Activated CD8-positive, alpha-beta memory T cell treated with anti-CD3 and anti-CD28 coated beads, Interleukin-2, amount 50 U/mL, for 24 hours (primary cell): Measurements from ENCODE around the gene CORO6.
A peak's percentile ranks its signal among the peaks of the same experiment; 100 is the strongest.

ENCODE experiments used
- DNase-seq: peaks from one replicate; pipeline ENCODE4 v3.0.0-alpha.2; 2020; ENCODE audit errors: extremely low read depth

Gene CORO6

DNA sequence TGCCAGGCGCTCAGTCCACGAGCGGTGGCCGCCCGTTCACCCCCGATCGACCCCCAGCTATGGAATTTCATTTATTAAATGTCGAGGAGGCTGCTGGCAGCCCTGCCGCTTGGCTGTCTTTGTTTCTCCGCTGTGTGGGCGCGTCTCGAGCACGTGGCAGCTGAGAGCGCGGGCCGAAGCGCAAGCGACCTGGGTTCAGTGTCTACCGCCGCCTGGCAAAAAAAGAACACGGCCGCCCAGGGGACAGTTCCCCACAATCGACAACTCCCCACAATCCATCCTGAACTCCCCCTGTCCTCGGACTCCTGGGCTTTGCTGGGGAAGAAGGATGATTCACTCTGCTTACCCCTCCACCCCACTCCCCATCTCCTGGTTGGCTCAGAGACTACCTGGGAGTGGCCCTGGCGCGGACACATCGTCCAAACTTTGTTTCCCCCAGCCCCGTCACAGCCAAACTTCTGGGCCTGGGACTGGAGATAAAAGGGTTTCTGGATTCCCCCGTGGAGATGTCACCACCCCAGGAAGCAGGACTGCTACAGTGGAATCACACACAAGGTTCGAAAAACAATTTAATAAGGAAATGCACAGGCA lies 31.5 kb downstream of the CORO6 start:
- DNase-seq: no peak

GRCh38 chr17:29590411-29591145 lies 32.1 kb downstream of the CORO6 start:
- DNase-seq: no peak

GRCh38 chr17:29589524-29590410 lies 32.9 kb downstream of the CORO6 start, which contains the start of gene GIT1:
TSS of gene GIT1 (minus strand) at chr17:29589648. CDS start at chr17:29589378, 270 bp downstream.
- no peak for DNase-seq

DNA sequence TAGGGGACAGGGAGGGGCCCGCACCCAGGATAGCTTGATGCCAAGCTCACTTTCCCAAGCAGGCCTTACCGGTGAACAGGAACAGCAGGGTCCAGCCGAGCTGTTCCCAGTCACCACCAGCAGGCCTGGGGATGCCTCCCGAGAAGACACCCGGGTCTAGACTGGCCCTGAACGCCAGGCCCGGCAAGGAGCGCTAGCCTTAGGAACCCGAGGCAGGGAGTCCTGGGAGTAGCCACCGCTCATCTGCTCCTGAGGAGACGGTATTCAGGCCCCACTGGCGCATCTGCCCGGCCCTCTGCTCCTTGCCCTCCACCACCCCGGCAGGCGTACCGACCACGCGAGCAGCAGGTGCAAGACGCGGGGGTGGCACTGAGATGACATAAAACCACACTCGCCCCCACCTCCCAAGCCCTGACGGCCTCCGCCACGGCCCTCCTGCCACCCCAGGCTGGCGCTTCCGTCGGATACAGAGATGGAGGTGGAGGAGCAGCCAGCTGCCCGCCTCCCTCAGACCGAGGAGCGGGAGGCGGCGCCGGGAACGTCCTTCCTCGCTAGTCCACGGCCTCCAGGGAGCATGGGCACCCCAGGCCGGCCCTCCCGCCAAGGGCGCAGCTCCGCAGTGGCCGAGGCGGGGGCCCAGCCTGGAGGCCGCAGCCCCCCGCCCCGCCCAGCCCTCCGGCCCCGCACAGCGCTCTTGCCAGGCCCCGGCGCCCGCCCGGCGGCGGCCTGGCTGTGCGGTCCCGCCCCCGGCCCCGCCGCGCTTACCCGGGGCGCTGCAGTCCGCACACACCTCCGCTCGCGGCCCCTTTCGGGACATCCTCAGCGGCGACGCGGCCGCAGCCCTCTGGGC lies 33.9 kb downstream of the CORO6 start:
- DNase-seq: no peak

- DNase-seq: no peak
Observed at GRCh38 chr17:29588017-29588561, 34.6 kb downstream of the CORO6 start.

DNA sequence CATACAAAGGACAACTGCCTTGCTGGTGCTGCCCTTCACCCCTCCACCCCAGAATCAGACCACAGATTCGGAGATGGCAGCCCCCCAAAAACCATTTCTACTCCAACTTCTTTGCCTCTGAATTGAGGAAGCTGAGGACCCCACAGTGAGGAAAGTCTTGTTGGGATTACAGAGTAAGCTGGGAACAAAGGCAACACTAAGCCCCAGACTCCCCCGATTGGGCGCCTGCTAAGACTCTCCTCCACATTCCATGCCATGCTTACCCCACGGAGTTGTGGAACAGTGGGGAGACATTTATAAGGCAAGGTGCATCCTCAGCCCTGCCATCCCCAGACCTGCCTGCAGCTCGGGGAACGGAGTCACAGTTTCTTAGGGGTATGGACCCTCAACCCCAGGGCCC lies 35.1 kb downstream of the CORO6 start:
- DNase-seq: no peak

GRCh38 chr17:29586676-29587469 lies 35.8 kb downstream of the CORO6 start:
- no peak for DNase-seq

GRCh38 chr17:29585080-29585751 lies 37.5 kb downstream of the CORO6 start:
- no peak for DNase-seq

GRCh38 chr17:29584452-29585079 lies 38.1 kb downstream of the CORO6 start:
- no peak for DNase-seq

- no peak for DNase-seq
Observed at GRCh38 chr17:29583324-29584248, 39.1 kb downstream of the CORO6 start.

DNA sequence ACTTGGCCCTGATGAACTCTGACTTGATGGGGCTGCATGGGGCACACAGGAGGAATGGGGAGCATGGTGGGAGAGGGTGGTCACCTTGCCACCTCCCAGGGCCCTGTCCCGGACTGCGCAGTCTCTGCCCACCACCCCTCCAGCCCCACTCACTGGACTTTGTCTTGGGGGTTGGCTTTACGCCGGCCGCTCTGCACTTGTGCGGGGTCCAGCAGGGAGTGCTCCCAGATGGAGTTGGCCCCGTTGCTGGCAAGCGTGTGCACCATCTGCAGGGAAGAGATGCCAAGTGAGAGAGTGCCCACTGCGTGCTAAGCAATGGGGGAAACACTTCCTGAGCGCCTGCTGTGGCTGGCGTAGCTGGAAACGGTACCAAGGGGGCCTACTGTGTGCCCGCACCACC lies 39.9 kb downstream of the CORO6 start:
- no peak for DNase-seq

GRCh38 chr17:29582254-29582765 lies 40.4 kb downstream of the CORO6 start:
- DNase-seq: no peak

DNA sequence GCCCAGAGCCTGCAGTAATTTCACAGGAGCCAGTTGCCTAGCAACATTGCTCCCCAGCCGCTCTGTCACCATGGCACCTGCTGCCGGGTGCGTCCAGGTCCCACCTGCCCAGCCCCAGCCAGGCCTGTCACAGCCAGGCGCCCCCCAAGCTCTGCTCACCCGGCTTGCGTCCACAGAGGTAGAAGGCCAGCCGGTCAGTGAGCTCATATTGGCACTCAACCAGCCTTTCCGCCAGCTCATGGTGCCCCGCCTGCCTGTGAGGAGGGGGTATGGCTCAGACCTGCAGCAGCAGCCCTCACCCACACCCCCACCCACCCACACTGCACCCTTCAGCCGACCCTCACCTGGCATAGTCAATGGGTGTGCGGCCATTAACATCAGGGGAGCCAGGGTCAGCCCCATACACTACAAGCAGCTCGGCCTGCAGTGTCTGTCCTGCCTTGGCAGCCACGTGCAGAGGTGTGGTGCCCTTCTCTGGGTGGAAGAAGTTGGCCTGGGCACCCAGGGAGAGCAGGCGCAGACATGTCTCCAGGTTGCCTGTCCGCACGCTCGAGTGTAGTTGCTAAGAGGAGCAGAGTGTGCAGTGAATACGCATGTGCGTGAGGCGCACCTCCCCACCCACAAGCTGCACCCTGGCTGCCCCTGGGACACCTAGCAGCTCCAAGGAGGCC lies 41.0 kb downstream of the CORO6 start:
- DNase-seq: no peak

DNA sequence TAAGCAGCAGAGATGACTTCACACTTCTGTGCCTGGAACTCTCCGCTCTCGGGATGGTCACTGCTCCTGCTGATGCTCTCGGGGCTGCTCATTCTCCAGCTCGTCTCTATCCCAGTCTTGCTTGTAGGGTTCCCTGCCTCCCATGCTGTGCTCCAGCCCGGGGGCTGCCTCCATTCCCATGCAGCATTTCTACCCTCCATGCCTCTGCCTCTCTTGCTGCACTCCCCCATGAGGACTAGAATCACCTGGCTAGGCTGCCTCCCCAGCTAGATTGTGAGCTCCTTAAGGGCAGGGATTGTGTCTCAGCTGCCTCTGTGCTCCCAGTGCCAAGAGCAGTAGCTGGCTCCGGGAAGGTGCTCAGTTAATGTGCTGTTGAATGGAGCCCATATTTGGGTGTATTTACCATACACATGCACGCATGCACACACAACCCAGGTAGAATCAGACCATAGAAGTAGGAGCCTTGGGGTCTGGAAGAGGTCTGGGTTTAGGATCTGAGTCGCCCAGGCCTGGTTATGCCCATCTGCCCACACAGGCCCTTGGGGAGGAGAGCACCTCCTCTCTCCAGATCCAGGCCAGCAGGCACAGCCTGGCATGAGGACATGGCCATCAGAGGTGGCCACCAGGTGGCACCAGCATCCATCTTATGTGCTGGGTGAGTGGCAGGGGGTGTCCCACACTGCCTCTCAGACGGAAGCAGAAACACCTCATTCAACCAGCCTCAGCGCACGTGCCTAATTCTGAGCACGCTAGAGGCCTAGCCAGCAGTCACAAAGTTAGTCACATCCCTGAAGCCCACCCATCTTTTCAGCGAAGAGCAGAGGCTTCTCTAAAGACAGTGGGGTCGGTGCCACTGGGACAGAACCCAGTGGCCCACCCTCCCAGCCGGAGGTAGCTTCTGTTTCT lies 42.6 kb downstream of the CORO6 start:
- DNase-seq: peak; percentile 80

DNA sequence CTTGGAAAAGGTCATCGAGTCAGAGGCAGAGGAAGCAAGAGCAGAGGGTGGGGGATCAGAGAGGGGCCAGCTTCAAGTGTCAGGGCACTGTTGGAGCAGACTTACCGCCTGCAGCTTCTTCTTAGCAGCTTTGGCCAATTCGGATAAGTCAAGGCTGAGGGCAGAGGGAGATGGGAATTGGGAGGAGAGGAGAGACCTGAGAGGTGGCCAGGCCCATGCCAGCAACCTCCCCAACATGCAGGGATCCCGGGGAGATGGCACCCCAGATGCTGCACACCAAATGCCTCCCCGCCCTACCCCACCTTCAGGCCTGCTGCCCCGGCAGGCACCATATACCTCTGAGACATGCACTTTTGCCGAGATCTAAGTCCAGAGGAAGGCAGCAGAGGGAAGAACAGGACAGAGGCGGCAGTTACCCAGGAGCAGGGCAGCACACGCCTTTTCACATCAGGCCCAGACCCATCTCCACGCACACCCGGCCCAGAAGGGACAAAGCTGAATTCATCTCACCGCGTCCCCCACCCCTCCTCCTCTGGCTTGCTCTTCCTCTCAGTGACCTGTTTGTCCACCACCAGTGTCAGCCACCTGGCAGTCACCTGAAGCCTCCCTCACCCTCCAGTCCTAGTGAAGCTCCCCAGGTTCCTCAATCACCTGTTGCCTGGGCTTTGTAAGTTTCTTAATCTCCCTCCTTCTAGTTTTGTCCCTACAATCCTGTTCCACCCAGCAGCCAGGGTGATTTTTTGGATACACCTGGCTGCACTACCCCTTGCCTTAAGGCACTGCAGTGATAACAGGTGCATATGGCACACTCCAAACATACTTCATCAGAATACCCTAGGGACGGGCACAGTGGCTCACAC lies 43.9 kb downstream of the CORO6 start:
- no peak for DNase-seq
